Measurements from ENCODE around the gene SPATS1.

The SPATS1 gene

DNA sequence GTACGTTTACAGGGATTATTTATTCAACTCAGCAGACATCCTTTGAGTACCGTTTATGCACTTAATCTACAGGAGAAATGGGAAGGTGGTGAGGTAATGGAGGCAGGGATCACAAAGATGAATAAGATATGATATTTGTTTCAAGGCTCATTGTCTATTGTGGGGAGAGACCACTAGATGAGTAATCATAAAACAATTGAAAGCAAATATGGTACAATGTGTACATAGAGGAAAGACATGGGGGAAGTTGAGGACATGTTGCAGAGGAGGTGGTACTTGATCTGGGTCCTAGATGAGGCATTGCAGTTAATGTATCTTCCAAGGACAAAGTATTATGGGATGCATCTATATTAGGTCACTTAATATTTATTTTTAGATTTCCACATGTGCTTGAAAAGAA lies 31.3 kb downstream of the SPATS1 start:
- TF ChIP-seq, protein P1, sequence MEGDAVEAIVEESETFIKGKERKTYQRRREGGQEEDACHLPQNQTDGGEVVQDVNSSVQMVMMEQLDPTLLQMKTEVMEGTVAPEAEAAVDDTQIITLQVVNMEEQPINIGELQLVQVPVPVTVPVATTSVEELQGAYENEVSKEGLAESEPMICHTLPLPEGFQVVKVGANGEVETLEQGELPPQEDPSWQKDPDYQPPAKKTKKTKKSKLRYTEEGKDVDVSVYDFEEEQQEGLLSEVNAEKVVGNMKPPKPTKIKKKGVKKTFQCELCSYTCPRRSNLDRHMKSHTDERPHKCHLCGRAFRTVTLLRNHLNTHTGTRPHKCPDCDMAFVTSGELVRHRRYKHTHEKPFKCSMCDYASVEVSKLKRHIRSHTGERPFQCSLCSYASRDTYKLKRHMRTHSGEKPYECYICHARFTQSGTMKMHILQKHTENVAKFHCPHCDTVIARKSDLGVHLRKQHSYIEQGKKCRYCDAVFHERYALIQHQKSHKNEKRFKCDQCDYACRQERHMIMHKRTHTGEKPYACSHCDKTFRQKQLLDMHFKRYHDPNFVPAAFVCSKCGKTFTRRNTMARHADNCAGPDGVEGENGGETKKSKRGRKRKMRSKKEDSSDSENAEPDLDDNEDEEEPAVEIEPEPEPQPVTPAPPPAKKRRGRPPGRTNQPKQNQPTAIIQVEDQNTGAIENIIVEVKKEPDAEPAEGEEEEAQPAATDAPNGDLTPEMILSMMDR (IDR thresholded peaks at IDR 0.05; ENCODE audit: control insufficient read depth, extremely low read depth, insufficient read depth), result no peak
- no peak for DNase-seq (ENCODE audit: low read depth)
- H3K4me3 ChIP-seq (ENCODE audit: low read depth, low read length), result no peak overlapping the region

DNA sequence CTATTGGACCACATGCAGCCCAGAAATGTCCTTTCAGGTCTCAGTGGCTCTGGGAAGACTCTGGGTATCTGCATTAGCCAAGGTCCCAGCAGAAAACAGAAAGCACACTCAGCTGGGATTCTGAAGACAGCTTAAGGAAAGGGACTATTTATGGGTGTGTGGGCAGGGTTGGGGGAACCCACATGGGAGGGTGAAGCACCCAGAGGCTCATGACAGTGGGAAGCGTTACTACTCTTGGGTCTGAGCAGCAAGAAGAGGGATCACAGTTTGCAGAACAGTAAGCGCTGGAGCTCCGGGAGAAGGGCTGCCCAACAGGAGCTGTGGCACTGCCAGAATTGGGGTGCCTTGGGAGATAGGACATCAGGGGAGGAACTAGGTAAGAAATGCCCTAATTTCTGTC lies 32.6 kb downstream of the SPATS1 start:
- no peak overlapping the region for H3K4me3 ChIP-seq (ENCODE audit: low read depth, low read length)
- TF ChIP-seq, protein P1 (IDR thresholded peaks at IDR 0.05; ENCODE audit: control insufficient read depth, extremely low read depth, insufficient read depth), result no peak
- no peak for DNase-seq (ENCODE audit: low read depth)

DNA sequence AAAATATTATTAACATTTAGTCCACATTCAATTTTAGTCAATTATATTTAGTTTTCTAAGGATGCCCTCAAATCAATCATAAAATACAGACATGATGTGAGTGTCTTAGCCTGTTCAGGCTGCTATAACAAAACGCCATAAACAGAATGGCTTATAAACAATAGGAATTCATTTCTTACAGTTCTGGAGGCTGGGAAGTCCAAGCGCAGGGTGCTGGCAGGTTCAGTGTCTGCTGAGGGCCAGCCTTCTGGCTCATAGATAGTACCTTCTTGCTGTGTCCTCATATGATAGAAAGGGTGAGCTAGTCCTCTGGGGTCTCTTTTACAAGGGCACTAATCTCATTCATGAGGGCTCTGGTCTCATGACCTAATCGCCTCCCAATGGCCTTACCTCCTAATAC lies 35.0 kb downstream of the SPATS1 start:
- no peak for DNase-seq (ENCODE audit: low read depth)
- no peak overlapping the region for H3K4me3 ChIP-seq (ENCODE audit: low read depth, low read length)
- TF ChIP-seq, protein P1 (IDR thresholded peaks at IDR 0.05; ENCODE audit: control insufficient read depth, extremely low read depth, insufficient read depth), result no peak

DNA sequence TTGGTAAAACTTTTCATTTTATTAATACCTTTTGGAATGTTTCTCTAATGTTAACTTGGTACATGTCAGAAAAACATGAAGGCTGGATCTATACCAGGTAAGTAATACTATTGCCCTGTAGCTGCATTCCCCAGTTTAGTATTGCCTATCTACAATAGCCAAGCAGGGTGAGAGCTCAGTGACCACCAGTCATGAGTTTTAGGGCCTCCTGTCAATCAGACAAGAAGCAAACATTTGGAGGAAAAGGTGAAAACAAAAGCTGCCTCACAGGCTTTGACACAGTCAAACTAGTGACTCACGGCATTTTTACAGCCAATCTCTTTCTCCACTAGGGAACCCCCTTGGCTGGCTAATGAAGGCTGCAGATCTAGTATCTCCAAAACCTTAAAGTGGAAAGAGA lies 35.5 kb downstream of the SPATS1 start:
- no peak overlapping the region for H3K4me3 ChIP-seq (ENCODE audit: low read depth, low read length)
- no peak for DNase-seq (ENCODE audit: low read depth)
- TF ChIP-seq, protein P1 (IDR thresholded peaks at IDR 0.05; ENCODE audit: control insufficient read depth, extremely low read depth, insufficient read depth), result no peak

DNA sequence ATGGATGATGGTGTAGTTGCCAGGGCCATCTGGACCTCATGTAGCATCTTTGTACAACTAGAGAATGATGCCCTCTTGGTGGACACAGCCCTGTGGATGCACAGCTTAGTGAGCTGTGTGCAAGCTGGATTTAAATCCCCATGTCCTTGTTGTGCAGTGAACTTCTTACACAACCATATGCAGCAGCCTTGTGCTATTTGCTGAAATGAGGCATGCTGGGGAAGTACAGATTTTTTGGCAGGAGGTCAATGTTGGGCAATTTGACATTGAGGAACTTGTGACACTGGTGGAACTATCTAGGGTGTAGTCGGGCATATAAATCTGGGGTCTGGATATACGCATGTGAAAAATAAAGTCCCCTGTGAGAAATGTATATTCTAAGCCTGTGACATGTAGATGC lies 39.3 kb downstream of the SPATS1 start:
- no peak for DNase-seq (ENCODE audit: low read depth)
- H3K4me3 ChIP-seq (ENCODE audit: low read depth, low read length), result no peak overlapping the region
- TF ChIP-seq, protein P1 (IDR thresholded peaks at IDR 0.05; ENCODE audit: control insufficient read depth, extremely low read depth, insufficient read depth), result no peak

DNA sequence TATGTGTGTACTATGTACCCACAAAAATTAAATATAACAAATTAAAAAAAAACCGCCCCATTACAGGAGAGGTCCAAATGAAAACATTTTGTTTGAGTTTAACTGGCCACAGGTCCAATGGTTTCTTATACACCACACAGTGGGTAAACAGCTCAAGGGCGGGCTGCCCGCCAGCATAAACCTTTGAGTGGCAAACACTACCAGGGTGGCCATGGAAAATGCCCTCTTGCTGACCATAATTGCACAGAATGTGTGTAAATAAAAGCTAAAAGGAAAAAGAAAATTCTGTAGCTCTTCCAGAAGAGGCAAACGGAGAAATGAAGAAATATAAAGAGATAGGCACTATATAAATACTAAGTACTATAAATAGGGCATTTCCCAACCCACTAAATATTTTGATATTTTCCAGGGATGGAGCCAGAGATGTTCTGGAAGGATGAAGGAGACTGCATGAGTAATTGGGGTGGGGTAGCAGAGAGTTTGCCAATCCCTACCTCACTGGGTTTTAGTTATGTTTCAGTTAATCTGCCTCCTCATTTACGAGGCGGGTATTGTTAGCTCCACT lies 44.0 kb downstream of the SPATS1 start:
- TF ChIP-seq, protein P1 (IDR thresholded peaks at IDR 0.05; ENCODE audit: control insufficient read depth, extremely low read depth, insufficient read depth), result no peak
- H3K4me3 ChIP-seq (ENCODE audit: low read depth, low read length), result peak overlapping the region; percentile 85
- no peak for DNase-seq (ENCODE audit: low read depth)

DNA sequence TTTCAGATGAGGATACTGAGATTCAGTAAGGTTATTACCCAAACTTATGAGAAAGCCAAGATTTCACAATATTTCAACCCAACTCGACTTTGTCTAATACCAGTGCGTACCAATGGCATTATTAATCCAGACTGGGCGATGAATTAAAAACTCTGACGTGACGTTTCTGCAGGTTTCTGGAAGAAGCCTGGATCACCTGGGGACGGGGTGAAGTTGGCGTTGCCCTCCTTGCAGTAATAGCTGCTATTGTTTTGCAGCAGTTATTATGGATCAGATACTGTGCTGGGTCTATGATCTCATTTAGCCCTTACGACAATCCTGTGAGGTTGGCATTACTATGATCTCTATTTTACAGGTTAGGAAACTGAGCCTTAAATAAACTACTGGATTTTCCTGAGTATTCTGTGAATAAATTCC lies 44.5 kb downstream of the SPATS1 start:
- TF ChIP-seq, protein P1 (IDR thresholded peaks at IDR 0.05; ENCODE audit: control insufficient read depth, extremely low read depth, insufficient read depth), result no peak
- DNase-seq (ENCODE audit: low read depth), result no peak
- peak overlapping the region; percentile 85 for H3K4me3 ChIP-seq (ENCODE audit: low read depth, low read length)

Measured in LNCaP clone FGC (cell line).